ENCODE results near the gene GIGYF1.

DNA sequence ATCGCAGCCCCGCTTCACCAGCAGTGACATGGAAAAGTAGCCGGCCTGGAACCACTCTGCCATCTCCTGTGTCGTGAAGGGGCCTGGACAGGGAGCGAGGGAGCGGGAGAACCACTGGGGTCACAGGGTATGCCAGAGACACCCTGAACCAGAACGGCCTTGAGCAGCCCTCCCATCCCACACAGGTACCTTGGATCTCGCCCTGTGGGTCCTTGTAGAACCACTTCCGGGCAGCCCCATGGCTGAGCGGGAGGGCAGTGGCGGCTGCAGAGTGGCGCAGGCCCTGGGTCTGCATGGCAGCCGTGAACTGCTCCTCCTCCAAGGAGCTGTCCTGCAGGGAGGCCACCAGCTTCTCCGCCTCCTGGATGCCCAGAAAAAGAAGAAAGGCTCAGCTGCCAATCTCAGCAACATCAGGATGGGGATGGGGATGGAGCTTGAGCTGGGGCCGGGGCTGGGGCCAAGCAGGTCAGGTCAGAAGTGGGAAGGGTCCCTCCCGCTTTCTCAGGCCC, 9.5 kb downstream of the GIGYF1 start:
- TF ChIP-seq, protein P1, sequence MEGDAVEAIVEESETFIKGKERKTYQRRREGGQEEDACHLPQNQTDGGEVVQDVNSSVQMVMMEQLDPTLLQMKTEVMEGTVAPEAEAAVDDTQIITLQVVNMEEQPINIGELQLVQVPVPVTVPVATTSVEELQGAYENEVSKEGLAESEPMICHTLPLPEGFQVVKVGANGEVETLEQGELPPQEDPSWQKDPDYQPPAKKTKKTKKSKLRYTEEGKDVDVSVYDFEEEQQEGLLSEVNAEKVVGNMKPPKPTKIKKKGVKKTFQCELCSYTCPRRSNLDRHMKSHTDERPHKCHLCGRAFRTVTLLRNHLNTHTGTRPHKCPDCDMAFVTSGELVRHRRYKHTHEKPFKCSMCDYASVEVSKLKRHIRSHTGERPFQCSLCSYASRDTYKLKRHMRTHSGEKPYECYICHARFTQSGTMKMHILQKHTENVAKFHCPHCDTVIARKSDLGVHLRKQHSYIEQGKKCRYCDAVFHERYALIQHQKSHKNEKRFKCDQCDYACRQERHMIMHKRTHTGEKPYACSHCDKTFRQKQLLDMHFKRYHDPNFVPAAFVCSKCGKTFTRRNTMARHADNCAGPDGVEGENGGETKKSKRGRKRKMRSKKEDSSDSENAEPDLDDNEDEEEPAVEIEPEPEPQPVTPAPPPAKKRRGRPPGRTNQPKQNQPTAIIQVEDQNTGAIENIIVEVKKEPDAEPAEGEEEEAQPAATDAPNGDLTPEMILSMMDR (IDR thresholded peaks at IDR 0.05; ENCODE audit: low read length): no peak
- TF ChIP-seq EZH2 (optimal IDR thresholded peaks at IDR 0.05; ENCODE audit: low read depth, low read length) (no peak), EZH2phosphoT487 (IDR thresholded peaks at IDR 0.05; ENCODE audit: low read length) (no peak)

Data from MM.1S (cell line).